VCaP (cell line): Measurements from ENCODE around the gene ABL1.

Experiments
- H3K27ac ChIP-seq: fragments of 450-650 bp; 2 replicates; pipeline ENCODE4 v1.5.1; 2017
- TF ChIP-seq, protein P1 (sequence below): fragments of 450-650 bp; conservative IDR thresholded peaks from 2 replicates; pipeline ENCODE4 v1.5.1; 2017; ENCODE audit warnings: mild to moderate bottlenecking, moderate library complexity

Gene ABL1

DNA sequence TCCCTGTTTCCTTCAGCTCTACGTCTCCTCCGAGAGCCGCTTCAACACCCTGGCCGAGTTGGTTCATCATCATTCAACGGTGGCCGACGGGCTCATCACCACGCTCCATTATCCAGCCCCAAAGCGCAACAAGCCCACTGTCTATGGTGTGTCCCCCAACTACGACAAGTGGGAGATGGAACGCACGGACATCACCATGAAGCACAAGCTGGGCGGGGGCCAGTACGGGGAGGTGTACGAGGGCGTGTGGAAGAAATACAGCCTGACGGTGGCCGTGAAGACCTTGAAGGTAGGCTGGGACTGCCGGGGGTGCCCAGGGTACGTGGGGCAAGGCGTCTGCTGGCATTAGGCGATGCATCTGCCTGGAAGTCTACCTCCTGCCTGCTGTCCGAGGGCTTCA is 27.7 kb downstream of the ABL1 start:
- TF ChIP-seq, protein P1, sequence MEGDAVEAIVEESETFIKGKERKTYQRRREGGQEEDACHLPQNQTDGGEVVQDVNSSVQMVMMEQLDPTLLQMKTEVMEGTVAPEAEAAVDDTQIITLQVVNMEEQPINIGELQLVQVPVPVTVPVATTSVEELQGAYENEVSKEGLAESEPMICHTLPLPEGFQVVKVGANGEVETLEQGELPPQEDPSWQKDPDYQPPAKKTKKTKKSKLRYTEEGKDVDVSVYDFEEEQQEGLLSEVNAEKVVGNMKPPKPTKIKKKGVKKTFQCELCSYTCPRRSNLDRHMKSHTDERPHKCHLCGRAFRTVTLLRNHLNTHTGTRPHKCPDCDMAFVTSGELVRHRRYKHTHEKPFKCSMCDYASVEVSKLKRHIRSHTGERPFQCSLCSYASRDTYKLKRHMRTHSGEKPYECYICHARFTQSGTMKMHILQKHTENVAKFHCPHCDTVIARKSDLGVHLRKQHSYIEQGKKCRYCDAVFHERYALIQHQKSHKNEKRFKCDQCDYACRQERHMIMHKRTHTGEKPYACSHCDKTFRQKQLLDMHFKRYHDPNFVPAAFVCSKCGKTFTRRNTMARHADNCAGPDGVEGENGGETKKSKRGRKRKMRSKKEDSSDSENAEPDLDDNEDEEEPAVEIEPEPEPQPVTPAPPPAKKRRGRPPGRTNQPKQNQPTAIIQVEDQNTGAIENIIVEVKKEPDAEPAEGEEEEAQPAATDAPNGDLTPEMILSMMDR, result no peak
- peak overlapping the region; percentile 13; the same call in 1 of the 2 replicates for H3K27ac ChIP-seq

DNA sequence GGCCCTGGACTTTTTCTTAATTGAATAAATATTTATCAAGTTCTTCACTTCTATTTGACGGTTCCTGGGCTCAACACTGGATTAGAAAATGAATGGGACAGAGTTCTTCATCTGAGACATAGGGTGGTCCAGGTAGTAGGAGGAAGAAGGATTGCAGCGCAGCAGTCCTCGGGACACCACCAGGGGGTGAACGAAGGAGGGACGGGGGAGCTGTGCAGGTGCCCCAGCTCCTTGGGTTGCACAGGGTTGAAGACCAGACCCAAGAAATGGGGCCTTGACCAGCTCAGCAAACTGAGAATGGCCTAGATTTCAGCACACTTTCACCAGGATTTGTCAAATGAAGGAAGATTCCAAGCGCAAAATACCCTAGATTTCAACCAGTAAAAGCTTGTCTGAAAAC is 29.5 kb downstream of the ABL1 start:
- TF ChIP-seq, protein P1, result no peak
- no peak overlapping the region for H3K27ac ChIP-seq

DNA sequence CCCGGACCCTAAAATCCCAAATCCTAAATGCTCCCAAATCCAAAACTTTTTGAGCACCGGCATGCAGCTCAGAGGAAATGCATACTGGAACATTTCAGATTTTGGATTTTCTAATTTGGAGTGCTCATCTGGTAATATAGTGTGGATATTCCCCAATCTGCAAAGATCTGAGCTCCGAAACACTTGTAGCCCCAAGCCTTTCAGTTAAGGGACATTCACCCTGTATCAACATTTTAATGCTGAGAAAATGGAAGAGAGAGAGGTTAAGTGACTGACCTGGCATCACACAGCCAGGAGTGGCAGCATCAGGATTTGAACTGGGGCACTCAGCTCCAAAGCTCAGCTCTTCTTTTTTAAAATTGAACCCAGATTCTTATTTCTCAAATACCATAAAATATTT is 30.9 kb downstream of the ABL1 start:
- H3K27ac ChIP-seq, result no peak overlapping the region
- TF ChIP-seq, protein P1, result no peak

DNA sequence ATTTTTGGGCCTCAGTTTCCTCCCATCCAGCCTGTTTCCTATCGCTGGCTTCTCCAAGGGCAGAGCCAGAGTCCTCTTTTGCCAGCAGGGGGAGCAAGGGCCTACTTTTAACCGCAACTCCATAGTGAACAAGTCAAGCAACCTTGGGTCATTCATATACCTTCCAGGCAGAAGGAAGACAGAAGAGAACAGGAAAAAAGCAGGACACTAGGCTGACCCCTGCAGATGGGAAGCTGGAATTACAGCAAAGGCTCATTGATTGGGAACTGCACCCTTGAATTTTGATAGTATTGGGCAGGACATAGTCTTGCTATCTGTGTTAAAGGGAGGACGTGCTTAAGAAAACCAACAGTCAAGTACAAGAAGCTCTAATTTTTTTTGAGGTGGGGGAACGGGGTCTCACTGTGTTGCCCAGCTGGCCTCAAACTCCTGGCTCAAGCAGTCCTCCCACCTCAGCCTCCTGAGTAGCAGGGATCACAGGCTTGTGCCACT is 31.5 kb downstream of the ABL1 start:
- TF ChIP-seq, protein P1, result peak; percentile 99
- no peak overlapping the region for H3K27ac ChIP-seq

DNA sequence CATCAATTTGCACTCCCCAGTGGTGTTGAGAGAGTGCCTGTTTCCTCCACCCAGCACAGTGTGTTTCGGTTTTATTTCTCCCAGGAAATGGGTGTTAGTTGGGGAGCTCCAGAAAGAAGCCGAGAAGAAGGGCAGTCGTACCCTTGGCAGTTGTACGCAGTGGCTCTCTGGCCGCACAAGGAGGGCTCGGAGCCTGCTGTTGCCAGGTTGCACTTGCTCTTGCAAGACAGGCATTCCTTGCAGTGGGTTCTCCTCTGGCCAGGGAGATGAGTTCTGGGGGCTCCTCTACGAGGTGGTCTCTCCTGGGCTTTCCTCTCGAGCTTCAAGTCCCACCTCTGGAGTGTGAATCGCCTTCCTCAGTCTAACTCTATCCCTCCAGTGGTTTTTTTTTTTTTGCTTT is 32.5 kb downstream of the ABL1 start:
- TF ChIP-seq, protein P1, result no peak
- no peak overlapping the region; the same call in 1 of the 2 replicates for H3K27ac ChIP-seq

DNA sequence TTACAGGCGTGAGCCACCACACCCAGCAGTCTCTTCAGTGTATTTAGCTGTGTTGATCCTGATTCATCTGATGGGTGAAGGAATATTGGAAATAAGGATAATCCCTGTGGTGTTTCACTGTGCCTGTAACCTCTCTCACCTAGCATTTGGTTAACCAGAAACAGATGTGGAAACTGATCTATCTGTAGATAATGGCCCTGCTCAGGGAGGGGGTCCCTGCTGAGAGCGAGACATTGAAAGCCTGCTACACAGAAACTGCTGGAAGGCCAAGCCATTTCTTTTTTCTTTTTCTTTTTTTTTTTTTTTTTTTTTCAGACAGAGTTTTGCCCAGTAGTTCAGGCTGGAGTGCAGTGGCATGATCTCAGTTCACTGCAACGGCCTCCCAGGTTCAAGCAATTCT is 33.2 kb downstream of the ABL1 start:
- TF ChIP-seq, protein P1, result no peak
- peak overlapping the region; percentile 95 for H3K27ac ChIP-seq

DNA sequence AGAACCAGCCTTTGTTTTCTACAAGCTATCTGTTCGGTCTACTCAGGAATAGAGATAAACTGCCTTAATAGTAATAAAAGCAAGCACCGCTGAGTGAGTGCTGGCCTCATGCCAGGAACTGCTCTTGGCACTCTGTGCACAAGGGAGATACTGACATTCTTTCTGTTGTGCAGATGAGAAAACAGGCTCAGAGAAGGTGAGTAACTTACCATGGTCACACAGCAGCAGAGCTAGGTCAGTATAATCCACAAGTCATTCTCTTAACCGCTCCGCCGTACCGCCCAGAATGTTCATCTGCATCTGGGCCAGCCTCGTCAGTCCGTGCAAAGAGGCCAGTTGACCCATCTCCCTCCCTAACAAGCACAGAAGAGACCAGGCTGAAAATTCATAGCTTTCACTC is 34.2 kb downstream of the ABL1 start:
- TF ChIP-seq, protein P1, result no peak
- H3K27ac ChIP-seq, result peak overlapping the region; percentile 95
